A549 treated with CpdA at 1 μM for 4 hours (cell line): ENCODE results near the gene SLC2A5. TPM values are rescaled to one million over a fixed set of nuclear protein-coding genes. Genes with fewer than 3 reads are reported as not detected.

Source experiments
- total RNA-seq: library from RNA; stranded (reverse); fragments of 200-300 nt; extraction: Qiagen RNA extraction; gene quantifications from 5 replicates; pipeline ENCODE4 v1.2.3, GENCODE V29; 2022; ENCODE audit warnings: low read depth

The SLC2A5 gene, protein sequence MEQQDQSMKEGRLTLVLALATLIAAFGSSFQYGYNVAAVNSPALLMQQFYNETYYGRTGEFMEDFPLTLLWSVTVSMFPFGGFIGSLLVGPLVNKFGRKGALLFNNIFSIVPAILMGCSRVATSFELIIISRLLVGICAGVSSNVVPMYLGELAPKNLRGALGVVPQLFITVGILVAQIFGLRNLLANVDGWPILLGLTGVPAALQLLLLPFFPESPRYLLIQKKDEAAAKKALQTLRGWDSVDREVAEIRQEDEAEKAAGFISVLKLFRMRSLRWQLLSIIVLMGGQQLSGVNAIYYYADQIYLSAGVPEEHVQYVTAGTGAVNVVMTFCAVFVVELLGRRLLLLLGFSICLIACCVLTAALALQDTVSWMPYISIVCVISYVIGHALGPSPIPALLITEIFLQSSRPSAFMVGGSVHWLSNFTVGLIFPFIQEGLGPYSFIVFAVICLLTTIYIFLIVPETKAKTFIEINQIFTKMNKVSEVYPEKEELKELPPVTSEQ
- 0.05 to 0.26 TPM (median 0.13 TPM) in 5 replicates for total RNA-seq

DNA sequence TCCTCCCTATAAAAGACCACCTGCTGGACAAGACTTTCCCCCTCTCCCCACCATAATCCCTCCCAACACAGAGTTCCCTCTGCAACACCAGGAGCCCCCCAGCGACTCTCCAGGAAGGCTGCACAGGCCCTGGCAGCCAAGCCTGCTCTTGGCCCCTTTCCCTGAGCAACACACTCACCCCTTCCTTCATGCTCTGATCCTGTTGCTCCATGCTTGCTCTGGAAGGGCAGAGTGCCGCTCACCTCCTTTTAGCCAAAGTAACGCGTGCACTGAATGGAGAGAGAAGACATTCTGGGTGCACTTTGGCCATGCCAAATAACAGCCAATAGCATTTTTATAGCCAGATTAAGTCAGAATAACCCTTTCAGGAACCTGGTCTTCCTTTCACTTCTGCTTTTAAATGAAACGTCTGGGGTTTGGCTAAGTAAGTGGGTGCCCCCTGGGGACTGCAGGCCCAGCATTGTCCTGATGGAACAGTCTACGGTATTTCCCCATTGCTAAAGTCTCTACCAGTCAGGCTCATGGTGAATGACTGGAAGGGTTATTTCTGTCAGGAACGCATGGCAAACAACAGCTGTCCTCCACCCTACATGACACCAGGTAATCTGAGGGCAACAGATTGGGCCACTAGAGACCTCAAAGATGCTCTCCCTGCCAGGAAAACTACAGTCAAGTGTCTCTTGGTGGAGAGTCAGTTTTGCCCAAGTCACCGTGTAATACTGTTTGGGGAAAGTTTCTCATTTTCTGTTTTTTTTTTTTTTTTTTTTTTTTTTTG lies at the start of gene SLC2A5:
TSS of gene SLC2A5 (minus strand) at position 310 of the 775 bp plus-strand sequence. CDS start at position 211, 99 bp downstream.

Other genes starting within 250 kb of the SLC2A5 start
- gene ENO1, start 190.9 kb downstream of the SLC2A5 start, total RNA-seq: 2,827 to 3,014 TPM (median 2,843 TPM) in 5 replicates
- not detected in 5 replicates for gene CA6, start 123.8 kb downstream of the SLC2A5 start, total RNA-seq
- not detected in 5 replicates for gene SLC2A7, start 43.2 kb downstream of the SLC2A5 start, total RNA-seq
- gene GPR157, start 59.5 kb upstream of the SLC2A5 start, total RNA-seq: 4.1 to 6.6 TPM (median 5.4 TPM) in 5 replicates
- gene H6PD, start 165.1 kb upstream of the SLC2A5 start, total RNA-seq: 3.6 to 6.5 TPM (median 5.2 TPM) in 5 replicates
- 27.6 to 29.2 TPM (median 28.0 TPM) in 5 replicates for gene SPSB1, start 223.3 kb upstream of the SLC2A5 start, total RNA-seq